ENCODE results near the gene ADAMTS17.

ADAMTS17 gene

GRCh38 chr15:100295939-100296565 lies 45.7 kb downstream of the ADAMTS17 start:
- peaks cover 100% of the 10 kb centered on the region for H3K79me2 ChIP-seq (ENCODE audit: insufficient read depth, low read length)
- no peak overlapping the region for H3K4me3 ChIP-seq (ENCODE audit: low read depth in 1 of 2, low read length in 2 of 2)
- H3K27me3 ChIP-seq (ENCODE audit: insufficient read depth, low read length, poor library complexity), result no peaks in the 10 kb centered on the region
- TF ChIP-seq EZH2 (IDR thresholded peaks at IDR 0.05; ENCODE audit: borderline replicate concordance, low read depth, low read length, severe bottlenecking) (no peak), CTCF (IDR thresholded peaks at IDR 0.05; ENCODE audit: borderline replicate concordance, extremely low read depth, low read length, poor library complexity, severe bottlenecking) (no peak)
- peaks cover 91% of the 10 kb centered on the region for H3K36me3 ChIP-seq (ENCODE audit: insufficient read depth, low read length)
- H3K4me1 ChIP-seq (ENCODE audit: insufficient read depth, low read length), result peaks cover 88% of the 10 kb centered on the region
- ATAC-seq (ENCODE audit: insufficient read depth, low read depth) (peak; percentile 47), DNase-seq (peak; percentile 40)
- H2AFZ ChIP-seq (ENCODE audit: low read depth, low read length), result no peak overlapping the region
- no peak overlapping the region for H3K9ac ChIP-seq (ENCODE audit: low read depth, low read length)
- H3K27ac ChIP-seq (ENCODE audit: low read length), result peak overlapping the region; percentile 59
- H4K20me1 ChIP-seq (ENCODE audit: insufficient read depth, low read length), result peaks cover 13% of the 10 kb centered on the region
- peaks cover 5% of the 10 kb centered on the region for H3K9me3 ChIP-seq (ENCODE audit: insufficient read depth, low read length, severe bottlenecking)
- no peak overlapping the region for H3K4me2 ChIP-seq (ENCODE audit: insufficient read depth, low read length)

- Histone ChIP-seq H3K4me2 (ENCODE audit: insufficient read depth, low read length) (no peak overlapping the region), H4K20me1 (ENCODE audit: insufficient read depth, low read length) (peaks cover 18% of the 10 kb centered on the region), H3K36me3 (ENCODE audit: insufficient read depth, low read length) (peaks cover 65% of the 10 kb centered on the region), H3K4me1 (ENCODE audit: insufficient read depth, low read length) (peaks cover 67% of the 10 kb centered on the region), H3K27ac (ENCODE audit: low read length) (peak overlapping the region; percentile 13; the same call in 1 of the 2 replicates), H3K79me2 (ENCODE audit: insufficient read depth, low read length) (peaks cover 100% of the 10 kb centered on the region), H3K9ac (ENCODE audit: low read depth, low read length) (no peak overlapping the region), H3K27me3 (ENCODE audit: insufficient read depth, low read length, poor library complexity) (no peaks in the 10 kb centered on the region), H2AFZ (ENCODE audit: low read depth, low read length) (no peak overlapping the region), H3K4me3 (ENCODE audit: low read depth in 1 of 2, low read length in 2 of 2) (no peak overlapping the region), H3K9me3 (ENCODE audit: insufficient read depth, low read length, severe bottlenecking) (no peaks in the 10 kb centered on the region)
- ATAC-seq (ENCODE audit: insufficient read depth, low read depth), result no peak
- no peak for DNase-seq
- TF ChIP-seq CTCF (IDR thresholded peaks at IDR 0.05; ENCODE audit: borderline replicate concordance, extremely low read depth, low read length, poor library complexity, severe bottlenecking), result no peak
- no peak for TF ChIP-seq EZH2 (IDR thresholded peaks at IDR 0.05; ENCODE audit: borderline replicate concordance, low read depth, low read length, severe bottlenecking)
Observed at GRCh38 chr15:100292010-100292409, 49.8 kb downstream of the ADAMTS17 start.

GRCh38 chr15:100291106-100291505 lies 50.7 kb downstream of the ADAMTS17 start:
- Histone ChIP-seq H3K27me3 (ENCODE audit: insufficient read depth, low read length, poor library complexity) (no peaks in the 10 kb centered on the region), H3K27ac (ENCODE audit: low read length) (peak overlapping the region; percentile 69), H3K79me2 (ENCODE audit: insufficient read depth, low read length) (peaks cover 100% of the 10 kb centered on the region), H3K9ac (ENCODE audit: low read depth, low read length) (no peak overlapping the region), H2AFZ (ENCODE audit: low read depth, low read length) (no peak overlapping the region), H3K36me3 (ENCODE audit: insufficient read depth, low read length) (peaks cover 59% of the 10 kb centered on the region), H3K4me3 (ENCODE audit: low read depth in 1 of 2, low read length in 2 of 2) (no peak overlapping the region), H3K9me3 (ENCODE audit: insufficient read depth, low read length, severe bottlenecking) (no peaks in the 10 kb centered on the region), H4K20me1 (ENCODE audit: insufficient read depth, low read length) (peaks cover 21% of the 10 kb centered on the region), H3K4me2 (ENCODE audit: insufficient read depth, low read length) (no peak overlapping the region), H3K4me1 (ENCODE audit: insufficient read depth, low read length) (peaks cover 58% of the 10 kb centered on the region)
- TF ChIP-seq CTCF (IDR thresholded peaks at IDR 0.05; ENCODE audit: borderline replicate concordance, extremely low read depth, low read length, poor library complexity, severe bottlenecking) (no peak), EZH2 (IDR thresholded peaks at IDR 0.05; ENCODE audit: borderline replicate concordance, low read depth, low read length, severe bottlenecking) (no peak)
- ATAC-seq (ENCODE audit: insufficient read depth, low read depth), result peak; percentile 84
- no peak for DNase-seq
